K562 (cell line): ENCODE results near the gene TXNIP. TPM values are rescaled to one million over a fixed set of nuclear protein-coding genes. Genes with fewer than 3 reads are reported as not detected.

Experiments
- ATAC-seq: fragments of 200-7000 bp; cut with Tn5 transposase; 3 replicates; pipeline ENCODE4 v1.9.1; 2020; ENCODE audit warnings: moderate library complexity
- BruUV-seq: library from RNA; stranded (reverse); fragments of 400-500 nt; replicated peaks from 2 replicates; lab custom pipeline; 2021; lab: Mats Ljungman, UMichigan
- CTCF ChIA-PET: fragments of 300-600 bp; formaldehyde crosslinking; extraction: SDS; loops from one replicate; lab custom pipeline; 2021; ENCODE audit warnings: low intra/inter-chr PET ratio; lab: Yijun Ruan, JAX
- POLR2A ChIA-PET: fragments of 300-600, 350-650 bp; sonication (Branson Sonifier 250); formaldehyde crosslinking; extraction: SDS; loops from one replicate; lab custom pipeline; 2021; ENCODE audit warnings: antibody characterized with exemption, inconsistent platforms; lab: Yijun Ruan, JAX
- DNase-seq, 4 experiments: peaks; one replicate each; pipeline versions ENCODE4 v3.0.0 to v3.0.0-alpha.2; 2011 to 2018; ENCODE audit warnings: low spot score in 3 of 4, mixed read lengths in 3 of 4; ENCODE audit errors: extremely low read depth in 1 of 4
- FAIRE-seq: peaks from 2 replicates; lab custom pipeline; 2011; peaks lifted over from hg19 to GRCh38; lab: Jason Lieb, UNC
- H2AFZ ChIP-seq: 2 replicates; pipeline ENCODE4 v1.6.0; 2011; ENCODE audit warnings: low read depth, low read length, control low read depth, inconsistent platforms
- H3K27ac ChIP-seq: fragments of 200-600 bp; 3 replicates; pipeline ENCODE4 v1.8.0; 2011; ENCODE audit warnings: low read depth, mild to moderate bottlenecking, control low read depth, inconsistent platforms, low read length, moderate library complexity, mixed read lengths; ENCODE audit errors: extremely low read depth
- H3K27me3 ChIP-seq, 2 experiments: fragments of 300-600 bp in 1 of 2; 2 replicates in 1 of 2; 3 replicates in 1 of 2; pipeline versions ENCODE4 v1.6.0 to v1.8.0; 2011; ENCODE audit warnings: inconsistent platforms in 2 of 2, low read length in 2 of 2, mild to moderate bottlenecking in 1 of 2, mixed read lengths in 1 of 2, moderate library complexity in 1 of 2; ENCODE audit not compliant: control insufficient read depth in 2 of 2, insufficient read depth in 2 of 2
- H3K36me3 ChIP-seq: fragments of 300-600 bp; 3 replicates; pipeline ENCODE4 v1.8.0; 2011; ENCODE audit warnings: mild to moderate bottlenecking, low read length, inconsistent platforms; ENCODE audit not compliant: control insufficient read depth, insufficient read depth
- H3K4me1 ChIP-seq, 2 experiments: fragments of 200-600 bp in 1 of 2; replicated peaks in 1 of 2; 2 replicates in 1 of 2; 3 replicates in 1 of 2; pipeline versions ENCODE4 v1.5.1 to v1.8.0; 2011; ENCODE audit warnings: inconsistent platforms in 2 of 2, low read length in 2 of 2, mild to moderate bottlenecking in 1 of 2, mixed read lengths in 1 of 2, moderate library complexity in 1 of 2; ENCODE audit not compliant: control insufficient read depth in 2 of 2, insufficient read depth in 2 of 2
- H3K4me2 ChIP-seq: 2 replicates; pipeline ENCODE4 v1.6.1; 2011; ENCODE audit warnings: low read length, control low read depth, inconsistent platforms, mixed read lengths; ENCODE audit not compliant: insufficient read depth
- H3K4me3 ChIP-seq: fragments of 200-600 bp; sonication (generic), shearing (Covaris generic); 2 replicates; pipeline ENCODE4 v1.5.1; 2016; ENCODE audit warnings: control low read depth, inconsistent platforms
- H3K79me2 ChIP-seq: fragments of 200-600 bp; 3 replicates; pipeline ENCODE4 v1.8.0; 2011; ENCODE audit warnings: low read length, inconsistent platforms; ENCODE audit not compliant: control insufficient read depth, insufficient read depth
- H3K9ac ChIP-seq, 2 experiments: 2 replicates each; pipeline versions ENCODE4 v1.6.0 to v1.6.1; 2011; ENCODE audit warnings: low read depth in 2 of 2, low read length in 2 of 2, control low read depth in 1 of 2, inconsistent platforms in 1 of 2, mild to moderate bottlenecking in 1 of 2, mixed read lengths in 1 of 2; ENCODE audit not compliant: insufficient read depth in 1 of 2
- H3K9me1 ChIP-seq: one replicate; pipeline ENCODE4 v1.6.0; 2011; ENCODE audit warnings: inconsistent platforms, mild to moderate bottlenecking, low read length, moderate library complexity; ENCODE audit not compliant: control insufficient read depth, insufficient read depth
- H3K9me3 ChIP-seq: replicated peaks from 2 replicates; pipeline ENCODE4 v1.5.1; 2011; ENCODE audit warnings: low read depth, low read length, inconsistent platforms; ENCODE audit not compliant: control insufficient read depth, insufficient read depth
- H4K20me1 ChIP-seq: replicated peaks from 2 replicates; pipeline ENCODE4 v1.6.1; 2011; ENCODE audit warnings: low read length, inconsistent platforms, mixed read lengths; ENCODE audit not compliant: control insufficient read depth, insufficient read depth
- DLX4 ChIP-seq: fragments of 250-450 bp; sonication (Bioruptor Pico); IDR thresholded peaks from 2 replicates; pipeline ENCODE4 v1.6.1; 2021; ENCODE audit warnings: mild to moderate bottlenecking
- GTF2F1 ChIP-seq: IDR thresholded peaks from 2 replicates; pipeline ENCODE4 v1.6.1; 2011; ENCODE audit warnings: low read depth, low read length, improper control_type of control experiment
- PRDM10 ChIP-seq: fragments of 450-650 bp; IDR thresholded peaks from 2 replicates; pipeline ENCODE4 v1.6.1; 2018; ENCODE audit not compliant: partially characterized antibody
- ZNF407 ChIP-seq: fragments of 450-650 bp; IDR thresholded peaks from 2 replicates; pipeline ENCODE4 v1.6.1; 2016; ENCODE audit warnings: low read depth
- in situ Hi-C: fragments of 300-500 bp; cut with MboI; formaldehyde crosslinking; loops from 4 replicates; pipeline ENCODE4 v1.15.0; 2018; ENCODE audit warnings: inconsistent platforms, mixed read lengths
- intact Hi-C: fragments of 100-400 bp; cut with micrococcal nuclease; formaldehyde crosslinking; loops from 2 replicates; pipeline ENCODE4 v1.14.2; 2022
- polyA plus RNA-seq, 8 experiments: library from polyadenylated mRNA; depleted of rRNA in 4 of 8; stranded (reverse) in 5 of 8; unstranded in 3 of 8; fragments of >200 nt; fragmentation: Nextera tagmentation in 2 of 8; fragmentation: Illumina TruSeq in 1 of 8; extraction: Ambion mirVana in 2 of 8; extraction: Trizol in 1 of 8; gene quantifications; 2 replicates each; pipeline versions ENCODE4 v1.2.1 to v1.2.3, GENCODE V29; 2011 to 2014; ENCODE audit warnings: inconsistent platforms in 1 of 8, missing spikeins in 1 of 8
- total RNA-seq, 7 experiments: library from RNA; depleted of rRNA in 6 of 7; stranded (reverse); fragments of >200 nt in 6 of 7; fragmentation: Illumina TruSeq in 2 of 7; extraction: Trizol in 2 of 7; gene quantifications; 2 replicates each; pipeline versions ENCODE4 v1.2.1 to v1.2.3, GENCODE V29; 2011 to 2021; ENCODE audit warnings: low replicate concordance in 1 of 7

Gene TXNIP
- total and polyA plus RNA-seq, 9 of the 15 experiments (the other 6 are each of a cell fraction or from before 2014, with no cell fraction given), result 120 to 499 (median 257) TPM

- no peak for TF ChIP-seq ZNF407
- TF ChIP-seq GTF2F1, result no peak
These were observed 36.4 kb downstream of the TXNIP start (continued) for GRCh38 chr1:145959957-145960467.

GRCh38 chr1:145959333-145959732 lies 37.0 kb downstream of the TXNIP start:
- Histone ChIP-seq H3K36me3 (no peaks in the 10 kb centered on the region), H3K27me3 (no peaks in the 10 kb centered on the region; a peak in 1 of 5 replicates), H3K9ac (no peak overlapping the region), H4K20me1 (no peaks in the 10 kb centered on the region), H3K4me3 (no peak overlapping the region), H3K4me2 (no peak overlapping the region), H3K9me3 (no peaks in the 10 kb centered on the region), H3K4me1 (peaks cover 38 to 39% of the 10 kb centered on the region in 2 experiments; a peak in 4 of 5 replicates), H2AFZ (no peak overlapping the region), H3K79me2 (peaks cover 33% of the 10 kb centered on the region), H3K27ac (no peak overlapping the region), H3K9me1 (no peaks in the 10 kb centered on the region)
- FAIRE-seq (no peak), DNase-seq (no peak), ATAC-seq (no peak)
- CTCF ChIA-PET, result no interaction called here
- POLR2A ChIA-PET, result interaction anchor here (0.9 to 2.7 kb wide), 2 partner anchors 79 to 99 kb away, joined by 5 to 17 read pairs; no protein-coding TSS in a partner anchor
- intact Hi-C loops, result no loop called here
- TF ChIP-seq PRDM10 (peak; percentile 60), DLX4 (CRISPR knock-in tag) (no peak)
- no TSS peak for BruUV-seq
- in situ Hi-C loops, result no loop called here
